HepG2 (cell line): Measurements from ENCODE around the gene HOXC10. TPM values are rescaled to one million over a fixed set of nuclear protein-coding genes. Genes with fewer than 3 reads are reported as not detected.

ENCODE experiments used
- AGO1 ChIP-seq: fragments of 200-400 bp; formaldehyde crosslinking; IDR thresholded peaks from 2 replicates; pipeline ENCODE4 v1.6.1; 2017; ENCODE audit warnings: mild to moderate bottlenecking, low read depth, low read length, moderate library complexity; ENCODE audit not compliant: poor library complexity, severe bottlenecking
- HMGXB3 ChIP-seq: sonication (generic); formaldehyde crosslinking; IDR thresholded peaks from 2 replicates; pipeline ENCODE4 v1.4.0; 2020; ENCODE audit warnings: missing genetic modification reagents, borderline replicate concordance
- HOXD1 ChIP-seq: sonication (generic); formaldehyde crosslinking; IDR thresholded peaks from 2 replicates; pipeline ENCODE4 v1.5.0; 2020; ENCODE audit warnings: missing genetic modification reagents
- KDM6A ChIP-seq: IDR thresholded peaks from 2 replicates; pipeline ENCODE4 v1.6.1; 2016; ENCODE audit warnings: low read depth
- THAP8 ChIP-seq: sonication (generic); formaldehyde crosslinking; IDR thresholded peaks from 2 replicates; pipeline ENCODE4 v1.5.1; 2020; ENCODE audit warnings: missing genetic modification reagents, mild to moderate bottlenecking, borderline replicate concordance
- ZFX ChIP-seq: sonication (generic); formaldehyde crosslinking; IDR thresholded peaks from 2 replicates; pipeline ENCODE4 v1.4.0; 2020; ENCODE audit warnings: mild to moderate bottlenecking, low read depth, missing genetic modification reagents, moderate library complexity
- ZUFSP ChIP-seq: sonication (generic); formaldehyde crosslinking; IDR thresholded peaks from 2 replicates; pipeline ENCODE4 v1.9.0; 2021; ENCODE audit warnings: missing genetic modification reagents, mild to moderate bottlenecking, borderline replicate concordance
- polyA plus RNA-seq, 8 experiments: library from polyadenylated mRNA; depleted of rRNA in 3 of 8; stranded (reverse) in 7 of 8; unstranded in 1 of 8; fragments of >200 nt; fragmentation: Illumina TruSeq in 4 of 8; extraction: Trizol in 4 of 8; gene quantifications; 2 replicates each; pipeline versions ENCODE4 v1.2.1 to v1.2.3, GENCODE V29; 2011 to 2016; ENCODE audit warnings: low read depth in 4 of 8, missing spikeins in 1 of 8, mixed read lengths in 1 of 8; ENCODE audit not compliant: insufficient read depth in 1 of 8
- total RNA-seq, 5 experiments: library from RNA; depleted of rRNA; stranded (reverse); fragments of >200 nt; fragmentation: Illumina TruSeq; extraction: Trizol; gene quantifications; 2 replicates each; pipeline ENCODE4 v1.2.3, GENCODE V29; 2016; ENCODE audit warnings: low read depth in 1 of 5

The HOXC10 gene
- total and polyA plus RNA-seq, 2 of the 13 experiments (the other 11 are each of a cell fraction or from before 2014, with no cell fraction given), result not detected

GRCh38 chr12:53997204-53998109 lies 12.5 kb downstream of the HOXC10 start (continued):
- no peak for TF ChIP-seq HMGXB3 (CRISPR knock-in tag)
- no peak for TF ChIP-seq HOXD1 (CRISPR knock-in tag)
- TF ChIP-seq ZUFSP (CRISPR knock-in tag), result no peak
- no peak for TF ChIP-seq KDM6A (CRISPR knock-in tag)
- no peak for TF ChIP-seq ZFX (CRISPR knock-in tag)
- no peak for TF ChIP-seq THAP8 (CRISPR knock-in tag)
- no peak for TF ChIP-seq AGO1
